Lower lobe of right lung (tissue), 2 donors: ENCODE measurements around the gene EHBP1L1. TPM values are rescaled to one million over a fixed set of nuclear protein-coding genes. Genes with fewer than 3 reads are reported as not detected.

Source experiments
- ATAC-seq, 2 donors: fragments of 200-7000 bp; cut with Tn5 transposase; one replicate each; pipeline ENCODE4 v1.9.1; 2020 to 2022; ENCODE audit warnings: mild to moderate bottlenecking in 2 of 2, moderate library complexity in 2 of 2
- DNase-seq: peaks from one replicate; pipeline ENCODE4 v3.0.0-alpha.2; 2020
- H3K27ac ChIP-seq: fragments of 200-600 bp; one replicate; pipeline ENCODE4 v1.8.0; 2022
- H3K27me3 ChIP-seq: fragments of 200-600 bp; one replicate; pipeline ENCODE4 v1.8.0; 2022; ENCODE audit warnings: low read depth
- H3K36me3 ChIP-seq: fragments of 200-600 bp; one replicate; pipeline ENCODE4 v1.8.0; 2022; ENCODE audit warnings: mild to moderate bottlenecking
- H3K4me1 ChIP-seq: fragments of 200-600 bp; one replicate; pipeline ENCODE4 v1.8.0; 2022
- H3K4me3 ChIP-seq: fragments of 200-600 bp; one replicate; pipeline ENCODE4 v1.8.0; 2022; ENCODE audit warnings: mild to moderate bottlenecking
- H3K9me3 ChIP-seq: fragments of 200-600 bp; one replicate; pipeline ENCODE4 v1.8.0; 2022
- CTCF ChIP-seq: fragments of 200-600 bp; IDR thresholded peaks from one replicate; pipeline ENCODE4 v1.8.0; 2022; ENCODE audit warnings: antibody characterized with exemption, mild to moderate bottlenecking
- intact Hi-C: fragments of 100-400 bp; cut with DNase I; formaldehyde crosslinking; loops from one replicate; pipeline ENCODE4 v1.11.0; 2022
- total RNA-seq: library from RNA; stranded (reverse); fragmentation: NEBNext Ultra II Directional; extraction: Animal tissue kit (Norgen Biotek cat#: 25700); gene quantifications from one replicate; pipeline ENCODE4 v1.2.1, GENCODE V29; 2021
- donor health status: DM: no; HTN: yes; CAD: no; lungs with severe emphysema.

The EHBP1L1 gene
- total RNA-seq, 1 donor from 2014 or later, result 110 TPM

DNA sequence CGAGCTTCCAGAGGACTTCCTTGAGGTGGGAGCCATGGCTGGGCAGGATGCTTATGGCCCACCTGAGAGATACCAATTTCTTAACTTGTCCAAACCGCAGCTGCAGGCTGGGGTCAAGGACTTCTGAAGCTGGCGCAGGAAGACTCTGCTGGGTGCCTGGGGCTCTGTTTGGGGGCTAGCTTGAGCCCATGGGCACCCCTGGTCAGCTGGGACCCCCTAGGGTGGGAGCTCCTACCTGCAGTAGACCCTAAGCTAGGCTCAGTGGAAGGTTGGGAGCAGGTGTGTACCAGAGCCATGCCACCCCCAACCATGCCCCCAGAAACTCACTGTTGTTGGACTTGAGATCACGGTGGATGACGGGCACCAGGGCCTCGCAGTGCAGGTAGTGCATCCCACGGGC, 36.8 kb downstream of the EHBP1L1 start:
- H3K27ac ChIP-seq, result peak overlapping the region; percentile 95
- intact Hi-C loops, result no loop called here
- TF ChIP-seq CTCF, result no peak

GRCh38 chr11:65613091-65613928, 37.5 kb downstream of the EHBP1L1 start:
- Histone ChIP-seq H3K36me3 (peaks cover 46% of the 10 kb centered on the region), H3K27ac (peak overlapping the region; percentile 95), H3K27me3 (no peaks in the 10 kb centered on the region), H3K9me3 (no peaks in the 10 kb centered on the region), H3K4me1 (peaks cover 65% of the 10 kb centered on the region), H3K4me3 (peak overlapping the region; percentile 95)
- TF ChIP-seq CTCF, result no peak
- intact Hi-C loops, result no loop called here
- ATAC-seq (peak; percentile 0), DNase-seq (peak; percentile 70)

More for the DNA sequence above, 36.8 kb downstream of the EHBP1L1 start:
- DNase-seq (no peak), ATAC-seq (no peak)
- Histone ChIP-seq H3K36me3 (peaks cover 46% of the 10 kb centered on the region), H3K4me3 (peak overlapping the region; percentile 95), H3K4me1 (peaks cover 69% of the 10 kb centered on the region), H3K9me3 (no peaks in the 10 kb centered on the region), H3K27me3 (no peaks in the 10 kb centered on the region)

- Histone ChIP-seq H3K27me3 (no peaks in the 10 kb centered on the region), H3K4me1 (peaks cover 44% of the 10 kb centered on the region), H3K27ac (peak within 1 kb of the TSS; percentile 95), H3K9me3 (no peaks in the 10 kb centered on the region), H3K4me3 (peak within 1 kb of the TSS; percentile 95), H3K36me3 (peaks cover 46% of the 10 kb centered on the region)
- TF ChIP-seq CTCF, result no peak
- DNase-seq (peak; percentile 100), ATAC-seq (peak; percentile 86 to 91)
- intact Hi-C loops, result no loop called here
These were observed 39.5 kb downstream of the EHBP1L1 start, which contains the start of gene PCNX3 for GRCh38 chr11:65615229-65615949. Gene PCNX3, plus strand, starts transcription at chr11:65615776. Its CDS starts 536 bp downstream, at chr11:65616312.

GRCh38 chr11:65615950-65616574, 40.2 kb downstream of the EHBP1L1 start:
- no peaks in the 10 kb centered on the region for H3K27me3 ChIP-seq
- no peak for TF ChIP-seq CTCF
- H3K36me3 ChIP-seq, result peaks cover 49% of the 10 kb centered on the region
- no peaks in the 10 kb centered on the region for H3K9me3 ChIP-seq
- H3K27ac ChIP-seq, result peak overlapping the region; percentile 95
- H3K4me3 ChIP-seq, result peak overlapping the region; percentile 95
- ATAC-seq (peak in 1 of 2 donors; percentile 1), DNase-seq (no peak)
- intact Hi-C loops, result no loop called here
- peaks cover 41% of the 10 kb centered on the region for H3K4me1 ChIP-seq

GRCh38 chr11:65616575-65617001, 40.7 kb downstream of the EHBP1L1 start:
- H3K36me3 ChIP-seq, result peaks cover 54% of the 10 kb centered on the region

More at GRCh38 chr11:65616575-65617001, 40.7 kb downstream of the EHBP1L1 start:
- H3K4me1 ChIP-seq, result peaks cover 39% of the 10 kb centered on the region
- no peaks in the 10 kb centered on the region for H3K27me3 ChIP-seq
- DNase-seq (no peak), ATAC-seq (no peak)
- peak overlapping the region; percentile 95 for H3K4me3 ChIP-seq
- no peaks in the 10 kb centered on the region for H3K9me3 ChIP-seq
- TF ChIP-seq CTCF, result no peak
- intact Hi-C loops, result no loop called here
- peak overlapping the region; percentile 95 for H3K27ac ChIP-seq
